ENCODE results near the gene DNAJC30.
"Not testable (repeated sequence)": the region's sequence is repeated elsewhere in the genome, so short reads cannot be mapped to it uniquely, and the experiment has no call there.

Gene DNAJC30

DNA sequence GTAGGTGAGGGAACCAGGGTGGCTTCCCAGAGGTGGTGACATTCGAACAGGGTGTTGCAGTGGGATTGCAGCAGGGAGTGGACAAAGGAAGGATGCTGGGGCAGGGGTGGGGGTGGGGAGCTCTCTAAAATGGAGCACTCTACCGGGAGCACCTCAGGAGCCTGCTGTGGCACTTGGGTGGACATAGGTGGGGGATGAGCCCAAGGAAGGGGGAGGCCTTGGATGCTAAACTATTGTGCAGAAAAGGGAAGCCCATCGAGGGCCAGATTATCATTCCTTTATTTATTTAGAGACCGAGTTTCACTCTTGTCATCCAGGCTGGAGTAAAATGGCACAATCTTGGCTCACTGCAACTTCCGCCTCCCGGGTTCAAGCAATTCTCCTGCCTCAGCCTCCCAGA lies 39.5 kb upstream of the DNAJC30 start:
- no peak for DNase-seq (ENCODE audit: low spot score)
- TF ChIP-seq, protein P1, sequence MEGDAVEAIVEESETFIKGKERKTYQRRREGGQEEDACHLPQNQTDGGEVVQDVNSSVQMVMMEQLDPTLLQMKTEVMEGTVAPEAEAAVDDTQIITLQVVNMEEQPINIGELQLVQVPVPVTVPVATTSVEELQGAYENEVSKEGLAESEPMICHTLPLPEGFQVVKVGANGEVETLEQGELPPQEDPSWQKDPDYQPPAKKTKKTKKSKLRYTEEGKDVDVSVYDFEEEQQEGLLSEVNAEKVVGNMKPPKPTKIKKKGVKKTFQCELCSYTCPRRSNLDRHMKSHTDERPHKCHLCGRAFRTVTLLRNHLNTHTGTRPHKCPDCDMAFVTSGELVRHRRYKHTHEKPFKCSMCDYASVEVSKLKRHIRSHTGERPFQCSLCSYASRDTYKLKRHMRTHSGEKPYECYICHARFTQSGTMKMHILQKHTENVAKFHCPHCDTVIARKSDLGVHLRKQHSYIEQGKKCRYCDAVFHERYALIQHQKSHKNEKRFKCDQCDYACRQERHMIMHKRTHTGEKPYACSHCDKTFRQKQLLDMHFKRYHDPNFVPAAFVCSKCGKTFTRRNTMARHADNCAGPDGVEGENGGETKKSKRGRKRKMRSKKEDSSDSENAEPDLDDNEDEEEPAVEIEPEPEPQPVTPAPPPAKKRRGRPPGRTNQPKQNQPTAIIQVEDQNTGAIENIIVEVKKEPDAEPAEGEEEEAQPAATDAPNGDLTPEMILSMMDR (IDR thresholded peaks at IDR 0.05; ENCODE audit: extremely low read depth, missing control alignments), result no peak

DNA sequence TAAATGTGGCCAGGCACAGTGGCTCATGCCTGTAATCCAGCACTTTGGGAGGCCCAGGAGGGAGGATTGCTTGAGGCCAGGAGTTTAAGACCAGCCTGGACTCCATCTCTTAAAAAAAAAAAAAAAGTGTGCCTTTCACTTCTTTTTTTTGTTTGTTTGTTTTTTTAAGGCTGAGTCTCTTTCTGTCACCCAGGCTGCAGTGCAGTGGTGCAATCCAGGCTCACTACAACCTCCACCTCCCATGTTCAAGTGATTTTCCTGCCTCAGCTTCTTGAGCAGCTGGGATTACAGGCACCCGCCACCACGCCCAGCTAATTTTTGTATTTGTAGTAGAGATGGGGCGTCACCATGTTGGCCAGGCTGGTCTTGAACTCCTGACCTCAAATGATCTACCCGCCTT lies 38.9 kb upstream of the DNAJC30 start:
- DNase-seq (ENCODE audit: low spot score), result not testable (repeated sequence)

DNA sequence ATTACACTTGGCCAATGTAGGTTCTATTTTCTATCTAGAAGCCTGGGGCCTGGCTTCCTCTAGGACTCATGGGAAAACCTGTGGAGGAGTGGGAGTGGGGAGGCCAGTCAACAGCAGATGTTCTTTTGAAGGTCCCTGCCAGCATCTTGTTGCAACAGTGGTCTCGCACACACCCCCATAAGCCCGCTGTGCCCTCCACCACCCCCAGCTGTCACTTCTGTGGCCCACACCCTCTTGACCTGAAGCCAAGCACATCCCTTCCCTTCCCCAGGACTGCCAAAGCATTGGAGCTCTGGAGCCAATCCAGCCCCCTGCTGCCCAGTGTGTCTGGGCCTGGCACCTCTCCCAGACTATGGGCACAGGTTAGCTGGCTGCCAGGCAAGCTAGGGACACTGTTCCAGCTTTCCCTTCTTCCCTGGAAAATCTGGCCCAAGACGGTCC lies 38.1 kb upstream of the DNAJC30 start:
- TF ChIP-seq, protein P1 (IDR thresholded peaks at IDR 0.05; ENCODE audit: extremely low read depth, missing control alignments), result no peak
- no peak for DNase-seq (ENCODE audit: low spot score)

DNA sequence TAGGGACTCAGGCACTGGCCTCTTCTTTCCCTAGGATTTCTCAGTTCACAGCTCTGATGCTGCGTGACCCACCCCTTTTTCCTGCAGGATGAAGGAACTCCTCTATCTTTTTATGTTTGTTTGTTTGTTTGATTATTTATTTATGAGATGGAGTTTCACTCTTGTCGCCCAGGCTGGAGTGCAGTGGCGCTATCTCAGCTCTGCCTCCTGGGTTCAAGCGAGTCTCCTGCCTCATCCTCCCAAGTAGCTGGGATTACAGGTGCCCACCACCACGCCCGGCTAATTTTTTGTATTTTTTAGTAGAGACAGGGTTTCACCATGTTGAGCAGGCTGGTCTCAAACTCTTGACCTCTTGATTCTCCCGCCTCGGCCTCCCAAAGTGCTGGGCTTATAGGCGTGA lies 37.2 kb upstream of the DNAJC30 start:
- not testable (repeated sequence) for DNase-seq (ENCODE audit: low spot score)

DNA sequence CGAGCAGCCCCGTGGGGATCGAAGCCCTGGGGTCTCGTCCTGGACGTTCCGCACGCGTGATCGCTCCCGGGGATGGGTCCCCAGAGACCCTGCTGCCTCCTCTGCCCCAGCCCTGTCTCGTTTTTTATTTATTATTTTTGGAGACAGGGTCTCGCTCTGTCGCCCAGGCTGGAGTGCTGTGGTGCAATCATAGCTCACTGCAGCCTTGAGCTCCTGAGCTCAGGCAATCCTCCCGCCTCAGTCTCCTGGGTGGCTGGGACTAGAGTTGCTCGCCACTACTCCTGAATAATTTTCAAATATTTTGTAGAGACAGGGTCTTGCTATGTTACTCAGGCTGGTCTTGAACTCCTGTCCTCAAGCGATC lies 36.5 kb upstream of the DNAJC30 start:
- TF ChIP-seq, protein P1 (IDR thresholded peaks at IDR 0.05; ENCODE audit: extremely low read depth, missing control alignments), result no peak
- DNase-seq (ENCODE audit: low spot score), result no peak

DNA sequence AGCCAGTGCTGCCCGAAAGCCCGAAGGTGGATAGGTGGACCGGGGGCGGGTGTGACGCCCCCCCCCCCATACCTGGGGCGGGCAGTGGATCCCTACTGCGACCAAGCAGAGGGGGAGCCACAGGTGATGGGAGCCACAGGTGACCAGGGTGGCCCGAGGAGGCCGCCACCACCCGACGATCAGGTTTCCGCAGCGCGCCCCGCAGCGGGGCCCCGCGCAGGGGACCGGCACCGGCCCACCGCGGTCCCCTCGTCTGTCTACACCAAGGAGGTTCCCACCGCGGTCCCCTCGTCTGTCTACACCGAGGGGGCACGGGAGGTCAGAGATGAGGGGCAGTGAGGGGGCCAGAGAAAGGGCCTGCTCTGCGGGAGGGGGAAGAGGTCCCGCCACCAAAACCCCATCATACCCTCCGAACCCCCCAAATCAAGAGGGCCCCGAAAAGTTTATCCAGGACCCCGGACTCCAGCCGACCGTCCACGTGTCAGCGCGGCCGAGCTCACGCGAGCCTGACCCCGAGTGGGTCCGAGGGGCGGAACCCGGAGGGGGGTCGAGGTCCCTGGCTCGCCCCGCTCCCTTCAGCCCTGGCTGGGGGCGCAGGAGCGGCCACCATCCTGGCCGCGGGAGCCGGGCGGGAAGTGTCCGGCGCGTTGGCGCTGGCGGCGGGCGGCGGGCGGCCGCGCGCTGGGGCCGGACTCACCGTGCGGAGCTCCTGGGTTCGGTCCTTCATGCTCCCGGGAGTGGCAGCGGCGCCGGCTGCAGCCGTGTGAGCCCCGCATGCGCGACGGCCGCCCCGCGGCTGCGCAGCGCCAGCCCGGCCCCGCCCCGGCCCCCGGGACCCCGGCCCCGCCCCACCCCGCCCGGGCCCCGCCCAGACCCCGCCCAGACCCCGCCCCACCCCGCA lies 35.9 kb upstream of the DNAJC30 start, which contains the start of gene STX1A:
TSS of gene STX1A (minus strand) at position 765 of the 901 bp plus-strand sequence. CDS start at position 727, 38 bp downstream.
- peak; percentile 98 for DNase-seq (ENCODE audit: low spot score)
- TF ChIP-seq, protein P1 (IDR thresholded peaks at IDR 0.05; ENCODE audit: extremely low read depth, missing control alignments), result no peak

DNA sequence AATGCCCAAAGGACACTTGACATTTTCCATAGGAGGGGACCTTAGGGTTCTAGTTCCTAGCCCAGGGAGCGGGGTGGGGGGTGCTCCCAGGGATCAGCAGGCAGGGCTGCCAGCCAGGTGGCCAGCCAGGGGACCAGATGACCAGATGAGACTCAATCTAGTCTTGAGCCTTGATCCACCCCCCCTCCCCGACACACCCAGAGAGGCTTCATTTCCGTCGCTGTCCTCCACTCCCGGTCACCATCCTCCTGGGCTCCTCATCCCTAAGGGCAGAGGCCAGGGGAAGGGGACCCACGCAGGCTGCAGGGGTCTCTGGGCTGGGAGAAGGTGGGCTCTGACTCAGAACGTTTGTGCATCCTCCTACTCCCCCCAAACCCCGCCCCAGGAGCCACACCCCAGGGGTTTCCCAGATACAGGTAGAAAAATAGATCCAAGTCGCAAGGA lies 35.2 kb upstream of the DNAJC30 start:
- no peak for DNase-seq (ENCODE audit: low spot score)
- TF ChIP-seq, protein P1 (IDR thresholded peaks at IDR 0.05; ENCODE audit: extremely low read depth, missing control alignments), result no peak

DNA sequence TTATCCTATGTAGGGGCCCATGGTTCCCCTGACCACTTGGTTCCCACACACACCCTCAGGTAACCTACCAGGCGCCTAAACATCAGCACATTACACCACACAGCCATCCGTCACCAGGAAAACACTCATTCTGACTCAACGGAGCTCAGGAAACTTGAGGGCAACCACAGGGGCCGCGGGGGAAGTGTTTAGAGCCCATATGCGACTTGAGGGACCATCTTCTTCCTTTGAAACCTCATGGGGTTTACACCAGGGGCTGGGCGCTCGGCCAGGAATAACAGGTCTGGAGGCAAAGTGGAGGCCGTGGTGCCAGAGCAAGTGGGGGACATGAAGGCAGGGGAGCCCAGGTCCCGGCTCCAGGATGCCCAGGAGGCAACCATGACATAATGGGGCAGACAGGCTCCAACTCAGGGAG lies 34.7 kb upstream of the DNAJC30 start:
- no peak for DNase-seq (ENCODE audit: low spot score)
- TF ChIP-seq, protein P1 (IDR thresholded peaks at IDR 0.05; ENCODE audit: extremely low read depth, missing control alignments), result no peak

Measured in GM20000 (cell line).